Glomerular visceral epithelial cell (primary cell): ENCODE results near the gene GRK4.
"Not testable (repeated sequence)": the region's sequence is repeated elsewhere in the genome, so short reads cannot be mapped to it uniquely, and the experiment has no call there.

Experiments
- DNase-seq: peaks from one replicate; pipeline ENCODE4 v3.0.0-alpha.2; 2016; ENCODE audit errors: extremely low spot score

GRK4 gene

GRCh38 chr4:2930758-2931511 is 32.4 kb upstream of the GRK4 start:
- no peak for DNase-seq

GRCh38 chr4:2931512-2932301 is 31.7 kb upstream of the GRK4 start:
- DNase-seq, result no peak

- no peak for DNase-seq
Observed at GRCh38 chr4:2932321-2932950, 30.9 kb upstream of the GRK4 start.

- no peak for DNase-seq
Observed at GRCh38 chr4:2932951-2933565, 30.3 kb upstream of the GRK4 start.

- no peak for DNase-seq
Observed at GRCh38 chr4:2933566-2934076, 29.8 kb upstream of the GRK4 start.

- DNase-seq, result peak; percentile 69
Observed at GRCh38 chr4:2934077-2934812, 29.1 kb upstream of the GRK4 start.

- peak; percentile 94 for DNase-seq
Observed at GRCh38 chr4:2934813-2935761, 28.3 kb upstream of the GRK4 start.

GRCh38 chr4:2935762-2936743 is 27.3 kb upstream of the GRK4 start:
- peak; percentile 90 for DNase-seq

- peak; percentile 89 for DNase-seq
Observed at GRCh38 chr4:2936773-2937145, 26.6 kb upstream of the GRK4 start.

GRCh38 chr4:2937146-2937857 is 26.1 kb upstream of the GRK4 start:
- peak; percentile 96 for DNase-seq

- no peak for DNase-seq
Observed at GRCh38 chr4:2937986-2938385, 25.4 kb upstream of the GRK4 start.

- not testable (repeated sequence) for DNase-seq
Observed at GRCh38 chr4:2938411-2938810, 25.0 kb upstream of the GRK4 start.

- DNase-seq, result no peak
Observed at GRCh38 chr4:2938906-2939305, 24.5 kb upstream of the GRK4 start.

GRCh38 chr4:2939383-2940243 is 23.8 kb upstream of the GRK4 start:
- no peak for DNase-seq

- DNase-seq, result no peak
Observed at GRCh38 chr4:2940267-2941137, 22.9 kb upstream of the GRK4 start.
